ENCODE measurements around the gene EOLA1. TPM values are rescaled to one million over a fixed set of nuclear protein-coding genes. Genes with fewer than 3 reads are reported as not detected.

EOLA1 gene
- total and polyA plus RNA-seq, 2 of the 4 experiments (the other 2 are of a cell fraction): 15.5 to 16.8 TPM

- no peak for ATAC-seq (ENCODE audit: low read depth)
- no peak overlapping the region for H3K4ac ChIP-seq (ENCODE audit: low read depth, low read length)
- no peak overlapping the region for H3K18ac ChIP-seq (ENCODE audit: low read depth, low read length)
- no peak overlapping the region for H2AK5ac ChIP-seq (ENCODE audit: low read depth, low read length)
- H3K9ac ChIP-seq (ENCODE audit: low read depth, low read length): no peak overlapping the region
- H3K79me1 ChIP-seq (ENCODE audit: low read depth in 1 of 2, low read length in 2 of 2): no peaks in the 10 kb centered on the region
- H2BK20ac ChIP-seq (ENCODE audit: low read depth, low read length): no peak overlapping the region
- H3K36me3 ChIP-seq (ENCODE audit: control insufficient read depth, insufficient read depth, low read length): no peaks in the 10 kb centered on the region
- H3K27me3 ChIP-seq (ENCODE audit: control insufficient read depth, insufficient read depth, low read length): peaks cover 4% of the 10 kb centered on the region
- no peak overlapping the region for H4K8ac ChIP-seq (ENCODE audit: low read depth in 2 of 2, low read length in 2 of 2)
- ChIA-PET POLR2A (ENCODE audit: unreplicated experiment) (no interaction called here), CTCF (interaction anchor here (0.6 to 0.7 kb wide), 2 partner anchors 379 to 483 kb away, joined by 3 to 4 read pairs; no protein-coding TSS in a partner anchor)
- no peak overlapping the region for H2BK5ac ChIP-seq (ENCODE audit: low read depth, low read length, poor library complexity, severe bottlenecking)
- no peaks in the 10 kb centered on the region for H4K20me1 ChIP-seq (ENCODE audit: insufficient read depth, low read length)
- H3K4me2 ChIP-seq (ENCODE audit: low read depth, low read length): no peak overlapping the region
- H3K23ac ChIP-seq (ENCODE audit: low read depth, low read length): no peak overlapping the region
- no peaks in the 10 kb centered on the region for H3K4me1 ChIP-seq (ENCODE audit: control insufficient read depth, insufficient read depth, low read length)
- H4K5ac ChIP-seq (ENCODE audit: low read depth, low read length): no peak overlapping the region
- no peak overlapping the region for H3K14ac ChIP-seq (replicated peaks; ENCODE audit: low read depth, low read length)
- no peak overlapping the region for H3K4me3 ChIP-seq (ENCODE audit: insufficient read depth, low read depth, low read length)
- H2AFZ ChIP-seq (replicated peaks; ENCODE audit: low read length, poor library complexity): no peak overlapping the region
- no peak overlapping the region for H2AK9ac ChIP-seq (replicated peaks; ENCODE audit: low read depth, low read length, poor library complexity)
- H2BK120ac ChIP-seq (ENCODE audit: low read depth, low read length): no peak overlapping the region
- WGBS, 2 experiments (ENCODE audit: extremely low coverage in 2 of 2, insufficient read length in 1 of 2): no CpG with 5 or more reads among the region's 7 CpGs
- intact Hi-C loops (cut with micrococcal nuclease): no loop called here
- no peak for DNase-seq
- TF ChIP-seq USF2 (IDR thresholded peaks at IDR 0.05; ENCODE audit: low read depth, low read length) (no peak), MAZ (IDR thresholded peaks at IDR 0.05; ENCODE audit: borderline replicate concordance, low read depth, low read length) (no peak), MXI1 (IDR thresholded peaks at IDR 0.05; ENCODE audit: borderline replicate concordance, low read depth, low read length) (no peak), CHD1 (IDR thresholded peaks at IDR 0.05; ENCODE audit: low read depth, low read length) (no peak), RCOR1 (IDR thresholded peaks at IDR 0.05; ENCODE audit: insufficient replicate concordance, low read length) (no peak), POLR2A (IDR thresholded peaks at IDR 0.05; ENCODE audit: low read depth, low read length) (no peak), CTCF (conservative IDR thresholded peaks at IDR 0.05; ENCODE audit: low read depth, low read length) (no peak), NFE2L2 (IDR thresholded peaks at IDR 0.05; ENCODE audit: low read depth, low read length) (no peak), SMC3 (IDR thresholded peaks at IDR 0.05; ENCODE audit: low read depth, low read length) (no peak), MAFK (IDR thresholded peaks at IDR 0.05; ENCODE audit: low read depth, low read length) (no peak), RFX5 (IDR thresholded peaks at IDR 0.05; ENCODE audit: low read depth, low read length) (no peak), RAD21 (IDR thresholded peaks at IDR 0.05; ENCODE audit: low read length) (no peak)
- TF ChIP-seq, protein P1, sequence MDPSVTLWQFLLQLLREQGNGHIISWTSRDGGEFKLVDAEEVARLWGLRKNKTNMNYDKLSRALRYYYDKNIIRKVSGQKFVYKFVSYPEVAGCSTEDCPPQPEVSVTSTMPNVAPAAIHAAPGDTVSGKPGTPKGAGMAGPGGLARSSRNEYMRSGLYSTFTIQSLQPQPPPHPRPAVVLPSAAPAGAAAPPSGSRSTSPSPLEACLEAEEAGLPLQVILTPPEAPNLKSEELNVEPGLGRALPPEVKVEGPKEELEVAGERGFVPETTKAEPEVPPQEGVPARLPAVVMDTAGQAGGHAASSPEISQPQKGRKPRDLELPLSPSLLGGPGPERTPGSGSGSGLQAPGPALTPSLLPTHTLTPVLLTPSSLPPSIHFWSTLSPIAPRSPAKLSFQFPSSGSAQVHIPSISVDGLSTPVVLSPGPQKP (IDR thresholded peaks at IDR 0.05; ENCODE audit: borderline replicate concordance, low read depth, low read length): no peak
- in situ Hi-C loops (cut with MboI; ENCODE audit: low sequenced_read_pairs): loop anchor here (25.0 kb wide), 1 partner anchor 1219 kb away; no protein-coding TSS in a partner anchor
- no peak overlapping the region for H3K27ac ChIP-seq (ENCODE audit: insufficient read depth, low read length)
- no peaks in the 10 kb centered on the region for H3K9me3 ChIP-seq (ENCODE audit: control insufficient read depth, insufficient read depth, low read length)
- BruUV-seq (replicated peaks): no TSS peak
- dilution Hi-C loops (cut with HindIII; ENCODE audit: low sequenced_read_pairs, unreplicated experiment): no loop called here
- H4K91ac ChIP-seq (ENCODE audit: insufficient read depth, low read depth, low read length): no peak overlapping the region
- H3K56ac ChIP-seq (ENCODE audit: extremely low read depth, insufficient read depth, low read length): no peak overlapping the region
- H2BK15ac ChIP-seq (ENCODE audit: low read depth, low read length): no peak overlapping the region
- no peaks in the 10 kb centered on the region for H3K9me1 ChIP-seq (ENCODE audit: insufficient read depth, low read length)
Observed at GRCh38 chrX:149518236-149518635, 22.6 kb upstream of the EOLA1 start.
